Karpas-422 (cell line): ENCODE measurements around the gene TRIM15. TPM values are rescaled to one million over a fixed set of nuclear protein-coding genes. Genes with fewer than 3 reads are reported as not detected.
"Not testable (repeated sequence)": the region's sequence is repeated elsewhere in the genome, so short reads cannot be mapped to it uniquely, and the experiment has no call there.

Experiments used
- DNase-seq: peaks from one replicate; pipeline ENCODE4 v3.0.0-alpha.2; 2015
- H2AFZ ChIP-seq: fragments of 200-600 bp; sonication (generic); 2 replicates; pipeline ENCODE4 v1.6.1; 2014; ENCODE audit warnings: antibody characterized with exemption, low read length, mixed read lengths
- H3K27ac ChIP-seq: fragments of 200-600 bp; sonication (generic); 2 replicates; pipeline ENCODE4 v1.5.1; 2014; ENCODE audit warnings: mild to moderate bottlenecking, low read length, moderate library complexity
- H3K27me3 ChIP-seq: fragments of 200-600 bp; sonication (generic); 2 replicates; pipeline ENCODE4 v1.6.1; 2014; ENCODE audit warnings: low read length, mixed read lengths
- H3K36me3 ChIP-seq: fragments of 200-600 bp; sonication (generic); 2 replicates; pipeline ENCODE4 v1.6.1; 2014; ENCODE audit warnings: low read length, mixed read lengths; ENCODE audit not compliant: insufficient read depth
- H3K4me1 ChIP-seq: fragments of 200-600 bp; sonication (generic); 2 replicates; pipeline ENCODE4 v1.6.1; 2014; ENCODE audit warnings: mild to moderate bottlenecking, low read length, mixed read lengths
- H3K4me2 ChIP-seq: fragments of 200-600 bp; sonication (generic); 2 replicates; pipeline ENCODE4 v1.6.1; 2014; ENCODE audit warnings: low read length, low read depth, mild to moderate bottlenecking; ENCODE audit not compliant: poor library complexity, severe bottlenecking
- H3K4me3 ChIP-seq: fragments of 200-600 bp; sonication (generic); 2 replicates; pipeline ENCODE4 v1.5.1; 2014; ENCODE audit warnings: mild to moderate bottlenecking, antibody characterized with exemption, low read length, mixed read lengths
- H3K79me2 ChIP-seq: fragments of 200-600 bp; sonication (generic); 2 replicates; pipeline ENCODE4 v1.6.1; 2014; ENCODE audit warnings: mild to moderate bottlenecking, low read length, mixed read lengths
- H3K9ac ChIP-seq: fragments of 200-600 bp; sonication (generic); 2 replicates; pipeline ENCODE4 v1.6.0; 2014; ENCODE audit warnings: low read length
- H3K9me2 ChIP-seq: fragments of 200-600 bp; sonication (generic), shearing (Covaris generic); replicated peaks from 2 replicates; pipeline ENCODE4 v1.6.0; 2014; ENCODE audit warnings: mild to moderate bottlenecking, low read length, moderate library complexity; ENCODE audit not compliant: insufficient read depth
- H3K9me3 ChIP-seq: fragments of 300-700, 200-600 bp; sonication (generic); 2 replicates; pipeline ENCODE4 v1.6.1; 2014; ENCODE audit warnings: low read length, mixed read lengths
- H4K20me1 ChIP-seq: fragments of 200-600 bp; sonication (generic); 2 replicates; pipeline ENCODE4 v1.6.1; 2014; ENCODE audit warnings: mild to moderate bottlenecking, antibody characterized with exemption, low read length, low read depth; ENCODE audit not compliant: insufficient read depth
- total RNA-seq: library from RNA; depleted of rRNA; stranded (reverse); fragments of >200 nt; shearing (Covaris generic); gene quantifications from 2 replicates; pipeline ENCODE4 v1.2.3, GENCODE V29; 2014; ENCODE audit warnings: low replicate concordance; rRNA removed

The TRIM15 gene
- not detected in 2 replicates for total RNA-seq

- DNase-seq: no peak
- no peaks in the 10 kb centered on the region for H3K9me2 ChIP-seq
- no peaks in the 10 kb centered on the region for H3K79me2 ChIP-seq
- no peak within 1 kb of the TSS for H3K27ac ChIP-seq
- no peaks in the 10 kb centered on the region for H3K27me3 ChIP-seq
- H3K4me3 ChIP-seq: no peak within 1 kb of the TSS
- H2AFZ ChIP-seq: no peak within 1 kb of the TSS
- no peaks in the 10 kb centered on the region for H3K9me3 ChIP-seq
- H3K4me1 ChIP-seq: no peaks in the 10 kb centered on the region
- H3K9ac ChIP-seq: no peak within 1 kb of the TSS
- H3K36me3 ChIP-seq: no peaks in the 10 kb centered on the region
- no peak within 1 kb of the TSS for H3K4me2 ChIP-seq
- no peaks in the 10 kb centered on the region for H4K20me1 ChIP-seq
These were observed at the start of gene TRIM15 for GRCh38 chr6:30163090-30163917. TRIM15 (plus strand) TSS chr6:30163546; CDS start chr6:30163685, 139 bp downstream.

DNA sequence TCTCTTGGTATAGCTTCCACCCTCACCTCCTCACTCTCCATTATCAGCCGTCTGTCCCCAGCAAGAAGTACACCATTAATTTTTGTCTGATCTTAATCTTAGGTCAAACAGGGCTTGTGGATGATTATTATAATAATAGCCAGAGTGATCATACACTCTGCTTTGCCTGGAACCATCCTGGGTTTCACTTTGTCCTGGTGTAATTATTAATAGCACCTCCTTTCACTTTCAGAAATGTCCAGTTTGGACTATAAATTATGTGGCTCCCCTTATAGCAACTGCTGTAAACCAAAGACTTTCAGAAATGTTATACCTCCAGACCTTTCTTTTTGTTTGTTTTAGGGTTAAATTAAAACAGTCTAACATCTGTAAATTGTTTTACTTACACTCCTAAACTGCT lies 49.5 kb upstream of the TRIM15 start:
- Histone ChIP-seq H3K27me3 (no peaks in the 10 kb centered on the region), H3K36me3 (no peaks in the 10 kb centered on the region), H3K9ac (no peak overlapping the region), H3K9me2 (no peaks in the 10 kb centered on the region), H3K4me1 (0 out of 2 replicates have a peak, but pooled peaks cover 4% of the 10 kb centered on the region), H3K9me3 (no peaks in the 10 kb centered on the region), H4K20me1 (no peaks in the 10 kb centered on the region), H3K79me2 (no peaks in the 10 kb centered on the region), H3K27ac (no peak overlapping the region), H2AFZ (no peak overlapping the region), H3K4me3 (no peak overlapping the region), H3K4me2 (no peak overlapping the region)
- DNase-seq: no peak

DNA sequence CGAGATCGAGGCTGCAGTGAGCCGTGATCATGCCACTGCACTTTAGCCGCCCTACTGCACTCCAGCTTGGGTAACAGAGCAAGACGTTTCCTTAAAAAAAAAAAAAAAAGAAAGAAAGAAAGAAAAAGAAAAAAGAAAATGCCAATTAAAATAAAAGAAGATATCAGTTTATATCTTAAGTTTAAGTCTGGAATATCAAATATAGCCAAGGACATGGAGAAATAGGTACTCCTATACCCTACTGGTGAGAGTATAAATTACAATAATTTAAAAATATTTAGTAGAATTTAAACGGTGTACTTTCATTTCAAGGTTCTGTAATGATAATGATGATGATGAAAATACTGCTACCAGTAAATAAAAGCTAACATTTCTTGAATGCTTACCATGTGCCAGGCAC lies 46.6 kb upstream of the TRIM15 start:
- Histone ChIP-seq H3K27ac (no peak overlapping the region), H3K9ac (no peak overlapping the region), H3K9me3 (no peaks in the 10 kb centered on the region), H3K27me3 (no peaks in the 10 kb centered on the region), H4K20me1 (no peaks in the 10 kb centered on the region), H3K4me3 (no peak overlapping the region), H3K9me2 (no peaks in the 10 kb centered on the region), H2AFZ (no peak overlapping the region), H3K4me1 (no peaks in the 10 kb centered on the region), H3K36me3 (no peaks in the 10 kb centered on the region), H3K79me2 (no peaks in the 10 kb centered on the region), H3K4me2 (no peak overlapping the region)
- no peak for DNase-seq

DNA sequence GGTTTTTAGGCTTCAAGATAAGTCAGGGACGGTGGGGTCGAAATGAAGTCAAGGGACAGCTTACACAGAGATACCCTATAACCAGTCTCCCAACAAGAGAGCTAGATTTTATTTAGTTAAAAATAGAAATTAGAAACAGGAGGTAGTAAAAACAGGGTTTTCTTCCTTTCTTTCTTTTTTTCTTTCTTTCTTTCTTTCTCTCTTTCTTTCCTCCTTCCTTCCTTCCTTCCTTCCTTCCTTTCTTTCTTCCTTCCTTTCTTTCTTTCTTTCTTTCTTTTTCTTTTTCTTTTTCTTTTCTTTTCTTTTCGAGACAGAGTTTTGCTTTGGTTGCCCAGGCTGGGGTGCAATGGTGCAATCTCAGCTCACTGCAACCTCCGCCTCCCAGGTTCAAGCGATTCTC lies 44.7 kb upstream of the TRIM15 start:
- DNase-seq, H3K9me3 ChIP-seq, H3K27me3 ChIP-seq, H3K4me3 ChIP-seq, H4K20me1 ChIP-seq, H2AFZ ChIP-seq, H3K36me3 ChIP-seq, H3K9ac ChIP-seq, H3K4me1 ChIP-seq, H3K9me2 ChIP-seq, H3K27ac ChIP-seq, H3K4me2 ChIP-seq, H3K79me2 ChIP-seq: not testable (repeated sequence)

DNA sequence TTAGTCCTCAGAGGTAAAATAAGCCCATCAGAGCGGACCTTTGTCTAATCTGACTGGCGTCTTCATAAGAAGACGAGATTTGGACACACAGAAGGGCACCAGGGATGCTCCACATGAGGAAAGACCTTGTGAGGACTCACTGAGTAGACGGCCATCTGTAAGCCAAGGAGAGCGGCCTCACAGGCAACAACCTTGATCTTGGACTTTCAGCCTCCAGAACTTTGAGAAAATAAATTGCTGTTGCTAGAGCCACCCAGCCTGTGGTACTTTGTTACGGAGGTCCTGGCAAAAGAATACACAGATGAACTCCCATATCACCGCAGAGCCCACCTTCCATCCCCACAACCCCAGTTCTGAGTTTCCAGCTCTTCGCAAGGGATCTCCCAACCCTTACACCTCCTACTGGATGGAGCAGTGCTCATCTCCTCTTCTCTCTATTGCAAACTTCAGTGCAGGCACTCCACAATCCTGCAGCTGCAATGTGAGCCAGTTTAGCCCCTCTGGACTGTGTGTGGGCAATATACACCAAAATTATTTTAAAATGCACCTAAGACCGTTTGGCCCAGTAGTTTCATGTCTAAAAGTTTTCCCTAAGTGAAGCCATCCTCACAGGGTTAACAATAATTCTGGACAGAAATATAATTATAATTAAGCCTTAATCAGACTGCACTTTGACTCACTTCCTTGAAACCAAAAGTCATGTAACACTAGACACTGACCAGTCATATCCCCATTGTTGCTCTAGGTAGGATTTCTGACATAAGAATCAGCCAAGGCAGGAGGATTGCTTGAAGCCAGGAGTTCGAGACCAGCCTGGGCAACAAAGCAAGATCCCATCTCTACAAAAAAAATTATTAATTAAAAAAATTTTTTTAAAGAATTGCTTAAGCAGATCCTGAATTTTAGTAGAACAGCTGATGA lies 41.6 kb upstream of the TRIM15 start:
- Histone ChIP-seq H3K4me3 (no peak overlapping the region), H3K9me2 (no peaks in the 10 kb centered on the region), H3K27me3 (no peaks in the 10 kb centered on the region), H3K4me1 (no peaks in the 10 kb centered on the region), H3K36me3 (no peaks in the 10 kb centered on the region), H3K79me2 (no peaks in the 10 kb centered on the region), H2AFZ (no peak overlapping the region), H3K9me3 (no peaks in the 10 kb centered on the region), H3K4me2 (no peak overlapping the region), H3K27ac (no peak overlapping the region), H3K9ac (no peak overlapping the region), H4K20me1 (no peaks in the 10 kb centered on the region)
- no peak for DNase-seq

DNA sequence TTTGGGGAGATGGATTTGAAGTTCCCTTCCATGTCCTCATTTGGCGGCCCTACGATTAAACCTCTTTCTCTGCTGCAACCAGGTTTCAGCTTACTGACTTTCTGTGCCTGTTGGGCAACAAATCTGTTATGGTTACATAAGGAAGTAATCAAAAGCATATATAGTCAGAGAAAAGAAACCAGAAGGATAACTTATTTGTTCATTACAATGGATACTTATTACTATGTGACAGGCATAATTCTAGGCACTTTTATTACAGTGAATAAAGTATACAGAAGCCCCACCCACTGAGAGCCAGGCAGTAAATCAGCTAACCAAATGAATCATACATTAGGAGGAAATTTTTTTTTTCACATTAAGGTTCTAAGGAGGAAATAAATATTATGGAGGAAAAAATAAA lies 40.8 kb upstream of the TRIM15 start:
- no peak overlapping the region for H2AFZ ChIP-seq
- no peaks in the 10 kb centered on the region for H3K4me1 ChIP-seq
- H3K9me3 ChIP-seq: no peaks in the 10 kb centered on the region
- no peak overlapping the region for H3K27ac ChIP-seq
- H4K20me1 ChIP-seq: no peaks in the 10 kb centered on the region
- no peak overlapping the region for H3K4me2 ChIP-seq
- DNase-seq: no peak
- H3K9me2 ChIP-seq: no peaks in the 10 kb centered on the region
- H3K79me2 ChIP-seq: no peaks in the 10 kb centered on the region
- H3K4me3 ChIP-seq: no peak overlapping the region
- H3K27me3 ChIP-seq: no peaks in the 10 kb centered on the region
- H3K36me3 ChIP-seq: no peaks in the 10 kb centered on the region
- no peak overlapping the region for H3K9ac ChIP-seq

GRCh38 chr6:30127238-30128093 lies 35.9 kb upstream of the TRIM15 start:
- Histone ChIP-seq H3K27ac (no peak overlapping the region), H3K9me2 (no peaks in the 10 kb centered on the region), H3K9ac (no peak overlapping the region), H3K27me3 (no peaks in the 10 kb centered on the region), H3K36me3 (no peaks in the 10 kb centered on the region), H3K79me2 (no peaks in the 10 kb centered on the region), H3K4me1 (peaks cover 3% of the 10 kb centered on the region; the same call in 1 of the 2 replicates), H2AFZ (no peak overlapping the region), H3K9me3 (no peaks in the 10 kb centered on the region), H3K4me2 (no peak overlapping the region), H4K20me1 (no peaks in the 10 kb centered on the region), H3K4me3 (no peak overlapping the region)
- DNase-seq: no peak
